Measurements from ENCODE around the gene FOXK1.

DNA sequence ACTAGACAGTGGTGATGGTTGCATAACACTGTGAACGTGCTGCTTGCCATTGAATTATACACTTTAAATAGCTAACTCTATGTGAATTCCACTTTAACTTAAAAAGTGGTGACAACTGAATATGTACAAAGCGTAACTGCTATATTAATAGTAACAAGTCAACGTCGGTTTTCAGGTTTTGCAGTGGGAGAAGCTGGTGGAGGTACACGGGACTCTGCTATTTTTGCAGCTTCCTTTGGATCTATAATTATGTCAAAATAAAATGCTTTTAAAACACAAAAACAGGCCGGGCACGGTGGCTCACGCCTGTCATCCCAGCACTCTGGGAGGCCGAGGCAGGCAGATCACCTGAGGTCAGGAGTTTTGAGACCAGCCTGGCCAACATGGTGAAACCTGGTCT lies 114.4 kb downstream of the FOXK1 start:
- TF ChIP-seq EZH2 (conservative IDR thresholded peaks at IDR 0.05; ENCODE audit: low read depth, low read length) (no peak), TCF7L2 (IDR thresholded peaks at IDR 0.05; ENCODE audit: low read depth, low read length) (no peak), YY1 (IDR thresholded peaks at IDR 0.05; ENCODE audit: insufficient read depth, insufficient replicate concordance, low read depth, low read length) (no peak), GABPA (IDR thresholded peaks at IDR 0.05; ENCODE audit: low read depth, low read length) (no peak), GABPA (CRISPR knock-in tag; IDR thresholded peaks at IDR 0.05; ENCODE audit: low read depth) (no peak)
- TF ChIP-seq, protein P1, sequence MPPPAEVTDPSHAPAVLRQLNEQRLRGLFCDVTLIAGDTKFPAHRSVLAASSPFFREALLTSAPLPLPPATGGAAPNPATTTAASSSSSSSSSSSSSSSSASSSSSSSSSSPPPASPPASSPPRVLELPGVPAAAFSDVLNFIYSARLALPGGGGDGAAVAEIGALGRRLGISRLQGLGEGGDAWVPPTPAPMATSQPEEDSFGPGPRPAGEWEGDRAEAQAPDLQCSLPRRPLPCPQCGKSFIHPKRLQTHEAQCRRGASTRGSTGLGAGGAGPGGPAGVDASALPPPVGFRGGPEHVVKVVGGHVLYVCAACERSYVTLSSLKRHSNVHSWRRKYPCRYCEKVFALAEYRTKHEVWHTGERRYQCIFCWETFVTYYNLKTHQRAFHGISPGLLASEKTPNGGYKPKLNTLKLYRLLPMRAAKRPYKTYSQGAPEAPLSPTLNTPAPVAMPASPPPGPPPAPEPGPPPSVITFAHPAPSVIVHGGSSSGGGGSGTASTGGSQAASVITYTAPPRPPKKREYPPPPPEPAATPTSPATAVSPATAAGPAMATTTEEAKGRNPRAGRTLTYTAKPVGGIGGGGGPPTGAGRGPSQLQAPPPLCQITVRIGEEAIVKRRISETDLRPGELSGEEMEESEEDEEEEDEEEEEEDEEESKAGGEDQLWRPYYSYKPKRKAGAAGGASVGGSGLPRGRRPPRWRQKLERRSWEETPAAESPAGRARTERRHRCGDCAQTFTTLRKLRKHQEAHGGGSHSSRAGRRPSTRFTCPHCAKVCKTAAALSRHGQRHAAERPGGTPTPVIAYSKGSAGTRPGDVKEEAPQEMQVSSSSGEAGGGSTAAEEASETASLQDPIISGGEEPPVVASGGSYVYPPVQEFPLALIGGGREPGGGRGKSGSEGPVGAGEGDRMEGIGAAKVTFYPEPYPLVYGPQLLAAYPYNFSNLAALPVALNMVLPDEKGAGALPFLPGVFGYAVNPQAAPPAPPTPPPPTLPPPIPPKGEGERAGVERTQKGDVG (CRISPR knock-in tag; IDR thresholded peaks at IDR 0.05; ENCODE audit: borderline replicate concordance): no peak

Measured in HepG2 (cell line).